ENCODE results near the gene HMGXB4.

DNA sequence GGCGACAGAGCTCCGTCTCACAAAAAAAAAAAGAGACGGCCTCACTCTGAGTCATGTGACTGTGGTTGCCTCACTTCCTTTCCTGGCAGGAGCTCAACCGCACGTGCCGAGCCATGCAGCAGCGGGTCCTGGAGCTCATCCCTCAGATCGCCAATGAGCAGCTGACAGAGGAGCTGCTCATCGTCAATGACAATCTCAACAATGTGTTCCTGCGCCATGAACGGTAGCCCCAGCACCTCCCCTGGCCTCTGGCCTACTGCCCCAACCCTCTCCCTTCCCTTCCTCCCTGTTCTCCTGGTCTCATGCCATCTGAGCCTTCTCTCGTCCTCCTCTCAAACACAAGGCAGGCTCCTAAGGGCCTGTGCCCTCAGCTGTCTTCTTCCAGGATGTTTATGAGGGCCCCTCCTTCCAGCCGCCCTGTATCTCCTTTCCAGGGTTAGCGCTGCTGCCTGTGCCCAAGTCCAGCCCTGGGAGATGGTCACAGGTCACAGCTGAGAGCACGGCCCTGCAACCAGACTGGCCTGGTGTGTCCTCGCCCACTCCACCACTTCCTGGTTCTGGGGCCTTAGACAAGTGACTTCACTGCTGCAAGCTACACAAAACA is 73.1 kb downstream of the HMGXB4 start:
- TF ChIP-seq CTCF (IDR thresholded peaks at IDR 0.05) (no peak), POLR2A (IDR thresholded peaks at IDR 0.05) (no peak)

All from testis (tissue), 2 donors.